ENCODE results near the gene LMO4.

DNA sequence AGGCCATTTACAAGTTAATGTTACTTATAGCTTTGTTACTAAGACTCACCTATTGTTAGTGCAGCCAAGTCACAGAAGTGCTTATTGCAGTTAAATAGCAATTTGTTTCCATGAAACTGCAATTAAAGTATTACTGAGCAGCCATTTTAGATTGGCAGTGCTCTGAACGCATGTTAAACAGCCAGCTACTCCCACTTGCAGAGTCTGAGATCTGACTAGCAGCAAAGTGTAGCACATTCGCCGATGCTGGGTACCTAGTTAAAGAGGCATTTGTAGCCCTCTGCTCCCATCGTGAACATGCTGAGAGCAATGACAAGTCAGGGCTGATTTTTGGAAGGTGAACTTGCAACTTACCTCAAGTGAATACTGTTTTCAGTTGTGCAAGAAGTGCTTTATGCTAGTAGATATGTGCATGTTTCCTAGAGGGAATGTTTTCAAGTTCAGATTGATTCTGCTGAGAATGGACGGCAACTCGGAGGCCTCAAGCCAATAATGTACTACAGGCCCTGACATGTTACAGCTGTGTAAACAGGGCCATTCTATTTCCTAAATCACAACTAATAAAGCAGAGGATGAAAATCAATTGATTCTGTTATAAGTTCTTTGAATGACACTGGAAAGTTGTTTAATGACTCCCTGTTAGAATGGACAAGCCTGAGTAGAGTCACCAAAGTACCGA, 19.8 kb downstream of the LMO4 start:
- TF ChIP-seq RAD21 (IDR thresholded peaks at IDR 0.05; ENCODE audit: low read depth) (no peak), ELF1 (IDR thresholded peaks at IDR 0.05; ENCODE audit: borderline replicate concordance, low read depth) (no peak), SIN3A (IDR thresholded peaks at IDR 0.05; ENCODE audit: low read depth) (no peak), POLR2AphosphoS5 (IDR thresholded peaks at IDR 0.05; ENCODE audit: low read depth, low read length) (no peak), POLR2A (IDR thresholded peaks at IDR 0.05; ENCODE audit: borderline replicate concordance, extremely low read depth, insufficient read depth, insufficient read length) (no peak), SP1 (IDR thresholded peaks at IDR 0.05; ENCODE audit: low read depth) (no peak), EZH2 (IDR thresholded peaks at IDR 0.05) (no peak), CBX3 (IDR thresholded peaks at IDR 0.05; ENCODE audit: low read depth) (no peak)
- TF ChIP-seq, protein P1, sequence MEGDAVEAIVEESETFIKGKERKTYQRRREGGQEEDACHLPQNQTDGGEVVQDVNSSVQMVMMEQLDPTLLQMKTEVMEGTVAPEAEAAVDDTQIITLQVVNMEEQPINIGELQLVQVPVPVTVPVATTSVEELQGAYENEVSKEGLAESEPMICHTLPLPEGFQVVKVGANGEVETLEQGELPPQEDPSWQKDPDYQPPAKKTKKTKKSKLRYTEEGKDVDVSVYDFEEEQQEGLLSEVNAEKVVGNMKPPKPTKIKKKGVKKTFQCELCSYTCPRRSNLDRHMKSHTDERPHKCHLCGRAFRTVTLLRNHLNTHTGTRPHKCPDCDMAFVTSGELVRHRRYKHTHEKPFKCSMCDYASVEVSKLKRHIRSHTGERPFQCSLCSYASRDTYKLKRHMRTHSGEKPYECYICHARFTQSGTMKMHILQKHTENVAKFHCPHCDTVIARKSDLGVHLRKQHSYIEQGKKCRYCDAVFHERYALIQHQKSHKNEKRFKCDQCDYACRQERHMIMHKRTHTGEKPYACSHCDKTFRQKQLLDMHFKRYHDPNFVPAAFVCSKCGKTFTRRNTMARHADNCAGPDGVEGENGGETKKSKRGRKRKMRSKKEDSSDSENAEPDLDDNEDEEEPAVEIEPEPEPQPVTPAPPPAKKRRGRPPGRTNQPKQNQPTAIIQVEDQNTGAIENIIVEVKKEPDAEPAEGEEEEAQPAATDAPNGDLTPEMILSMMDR (IDR thresholded peaks at IDR 0.05 in 2 of 3, conservative IDR thresholded peaks at IDR 0.05 in 1 of 3; ENCODE audit: borderline replicate concordance in 1 of 3, insufficient read depth in 1 of 3, low read depth in 2 of 3, low read length in 2 of 3) = no peak
